ENCODE results near the gene STS.
A peak's percentile ranks its signal among the peaks of the same experiment; 100 is the strongest.

Gene STS

GRCh38 chrX:7116081-7116480 is 31.4 kb upstream of the STS start:
- Histone ChIP-seq H3K36me3 (peaks cover 4% of the 10 kb centered on the region), H3K4me3 (ENCODE audit: low read depth, low read length) (no peak overlapping the region), H3K9me3 (ENCODE audit: severe bottlenecking) (no peaks in the 10 kb centered on the region), H3K27me3 (ENCODE audit: insufficient read depth, low read depth, severe bottlenecking) (no peaks in the 10 kb centered on the region), H3K27ac (peak overlapping the region; percentile 47)
- no peak for DNase-seq
- TF ChIP-seq CTCF (IDR thresholded peaks at IDR 0.05; ENCODE audit: low read depth, low read length), result no peak

GRCh38 chrX:7117587-7117986 is 29.9 kb upstream of the STS start:
- H3K9me3 ChIP-seq (ENCODE audit: severe bottlenecking), result no peaks in the 10 kb centered on the region
- no peaks in the 10 kb centered on the region for H3K27me3 ChIP-seq (ENCODE audit: insufficient read depth, low read depth, severe bottlenecking)
- TF ChIP-seq CTCF (IDR thresholded peaks at IDR 0.05; ENCODE audit: low read depth, low read length), result no peak
- no peak overlapping the region for H3K4me3 ChIP-seq (ENCODE audit: low read depth, low read length)
- peaks cover 4% of the 10 kb centered on the region for H3K36me3 ChIP-seq
- DNase-seq, result no peak
- no peak overlapping the region for H3K27ac ChIP-seq

GRCh38 chrX:7119950-7120877 is 27.3 kb upstream of the STS start:
- DNase-seq, result no peak
- Histone ChIP-seq H3K4me3 (ENCODE audit: low read depth, low read length) (no peak overlapping the region), H3K27me3 (ENCODE audit: insufficient read depth, low read depth, severe bottlenecking) (no peaks in the 10 kb centered on the region), H3K9me3 (ENCODE audit: severe bottlenecking) (no peaks in the 10 kb centered on the region), H3K36me3 (peaks cover 4% of the 10 kb centered on the region), H3K27ac (no peak overlapping the region)
- TF ChIP-seq CTCF (IDR thresholded peaks at IDR 0.05; ENCODE audit: low read depth, low read length), result no peak

- no peak for TF ChIP-seq CTCF (IDR thresholded peaks at IDR 0.05; ENCODE audit: low read depth, low read length)
- DNase-seq, result no peak
Measured at GRCh38 chrX:7120878-7121219, 26.7 kb upstream of the STS start.

GRCh38 chrX:7127056-7127455 is 20.5 kb upstream of the STS start:
- Histone ChIP-seq H3K4me3 (ENCODE audit: low read depth, low read length) (no peak overlapping the region), H3K36me3 (0 out of 2 replicates have a peak, but pooled peaks cover 2% of the 10 kb centered on the region), H3K27ac (no peak overlapping the region), H3K9me3 (ENCODE audit: severe bottlenecking) (no peaks in the 10 kb centered on the region), H3K27me3 (ENCODE audit: insufficient read depth, low read depth, severe bottlenecking) (no peaks in the 10 kb centered on the region)
- TF ChIP-seq CTCF (IDR thresholded peaks at IDR 0.05; ENCODE audit: low read depth, low read length), result no peak
- no peak for DNase-seq

More at GRCh38 chrX:7120878-7121219, 26.7 kb upstream of the STS start:
- no peaks in the 10 kb centered on the region for H3K9me3 ChIP-seq (ENCODE audit: severe bottlenecking)
- H3K27me3 ChIP-seq (ENCODE audit: insufficient read depth, low read depth, severe bottlenecking), result no peaks in the 10 kb centered on the region
- H3K36me3 ChIP-seq, result peaks cover 4% of the 10 kb centered on the region
- no peak overlapping the region for H3K27ac ChIP-seq
- H3K4me3 ChIP-seq (ENCODE audit: low read depth, low read length), result no peak overlapping the region

Measured in WERI-Rb-1 (cell line).